Epithelial cell of esophagus (primary cell): Measurements from ENCODE around the gene CSNK1D.

Source experiments
- DNase-seq: peaks from one replicate; pipeline ENCODE4 v3.0.0; 2010; ENCODE audit warnings: low read depth
- H3K4me3 ChIP-seq: 2 replicates; pipeline ENCODE4 v1.5.1; 2011; ENCODE audit warnings: mild to moderate bottlenecking, low read length, control low read depth
- TF ChIP-seq, protein P1 (sequence below): IDR thresholded peaks from 2 replicates; pipeline ENCODE4 v1.5.1; 2011; ENCODE audit warnings: low read depth, mild to moderate bottlenecking, low read length, control low read depth, inconsistent platforms; ENCODE audit not compliant: insufficient read depth; ENCODE audit errors: missing control alignments

Gene CSNK1D

DNA sequence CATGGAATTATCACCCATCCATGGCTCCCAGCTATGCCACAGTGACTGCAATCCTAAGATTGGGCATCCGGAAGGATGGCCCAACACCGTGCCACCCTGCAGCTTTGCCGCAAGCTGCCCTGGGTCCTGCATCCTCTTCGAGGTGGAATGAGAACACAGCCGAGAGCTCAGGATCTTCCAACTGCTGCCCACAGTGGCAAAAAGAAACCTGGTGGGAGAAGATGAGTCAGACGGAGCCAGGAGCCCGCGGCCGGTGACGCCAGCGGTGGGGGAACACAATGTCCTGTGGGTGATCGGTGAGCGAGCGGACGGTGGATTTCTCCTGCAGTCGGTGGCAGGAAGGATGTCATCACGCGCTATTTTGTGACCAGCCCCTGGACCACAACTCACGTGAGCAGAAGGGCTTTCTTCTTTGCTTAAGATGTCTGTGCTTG, 23.8 kb upstream of the CSNK1D start:
- TF ChIP-seq, protein P1, sequence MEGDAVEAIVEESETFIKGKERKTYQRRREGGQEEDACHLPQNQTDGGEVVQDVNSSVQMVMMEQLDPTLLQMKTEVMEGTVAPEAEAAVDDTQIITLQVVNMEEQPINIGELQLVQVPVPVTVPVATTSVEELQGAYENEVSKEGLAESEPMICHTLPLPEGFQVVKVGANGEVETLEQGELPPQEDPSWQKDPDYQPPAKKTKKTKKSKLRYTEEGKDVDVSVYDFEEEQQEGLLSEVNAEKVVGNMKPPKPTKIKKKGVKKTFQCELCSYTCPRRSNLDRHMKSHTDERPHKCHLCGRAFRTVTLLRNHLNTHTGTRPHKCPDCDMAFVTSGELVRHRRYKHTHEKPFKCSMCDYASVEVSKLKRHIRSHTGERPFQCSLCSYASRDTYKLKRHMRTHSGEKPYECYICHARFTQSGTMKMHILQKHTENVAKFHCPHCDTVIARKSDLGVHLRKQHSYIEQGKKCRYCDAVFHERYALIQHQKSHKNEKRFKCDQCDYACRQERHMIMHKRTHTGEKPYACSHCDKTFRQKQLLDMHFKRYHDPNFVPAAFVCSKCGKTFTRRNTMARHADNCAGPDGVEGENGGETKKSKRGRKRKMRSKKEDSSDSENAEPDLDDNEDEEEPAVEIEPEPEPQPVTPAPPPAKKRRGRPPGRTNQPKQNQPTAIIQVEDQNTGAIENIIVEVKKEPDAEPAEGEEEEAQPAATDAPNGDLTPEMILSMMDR = no peak
- DNase-seq = peak; percentile 83
- peak overlapping the region; percentile 41 for H3K4me3 ChIP-seq

DNA sequence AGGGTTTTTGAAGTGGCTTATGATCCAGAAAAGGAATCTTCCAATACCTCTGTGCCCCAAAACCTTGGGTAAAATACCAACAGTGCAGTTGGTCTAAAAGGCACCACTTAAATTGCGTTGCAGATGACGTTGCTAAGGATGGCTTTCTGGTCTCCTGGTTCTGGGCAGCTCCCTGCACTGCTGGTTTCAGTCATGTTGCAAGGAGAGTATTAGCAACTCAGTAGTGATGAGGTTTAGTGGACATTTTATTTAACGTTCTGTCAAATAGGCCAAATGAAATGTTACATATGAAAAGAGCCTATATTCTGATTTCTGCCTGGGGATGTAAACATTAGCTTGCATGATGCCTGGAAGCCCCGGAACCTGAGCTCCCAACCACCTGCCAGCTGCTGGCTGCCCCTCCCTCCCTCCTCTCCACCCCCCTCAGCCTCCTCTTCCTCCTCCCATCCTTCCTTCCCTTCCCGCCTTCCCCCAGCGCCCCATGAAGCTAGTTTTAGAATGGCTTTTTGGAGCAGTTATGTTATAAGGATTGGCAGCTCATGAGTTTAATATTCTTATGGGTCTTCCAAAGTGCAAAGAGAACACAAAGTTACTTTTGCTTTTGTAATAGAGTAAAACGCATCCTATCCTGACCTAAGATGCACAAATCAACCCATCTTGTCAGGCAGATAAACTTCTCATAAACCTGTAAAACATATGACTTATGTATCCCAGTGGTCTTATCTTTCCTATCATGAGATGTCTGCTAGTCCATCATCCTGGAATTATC, 23.2 kb upstream of the CSNK1D start:
- no peak for DNase-seq
- TF ChIP-seq, protein P1 = no peak
- H3K4me3 ChIP-seq = peak overlapping the region; percentile 41

DNA sequence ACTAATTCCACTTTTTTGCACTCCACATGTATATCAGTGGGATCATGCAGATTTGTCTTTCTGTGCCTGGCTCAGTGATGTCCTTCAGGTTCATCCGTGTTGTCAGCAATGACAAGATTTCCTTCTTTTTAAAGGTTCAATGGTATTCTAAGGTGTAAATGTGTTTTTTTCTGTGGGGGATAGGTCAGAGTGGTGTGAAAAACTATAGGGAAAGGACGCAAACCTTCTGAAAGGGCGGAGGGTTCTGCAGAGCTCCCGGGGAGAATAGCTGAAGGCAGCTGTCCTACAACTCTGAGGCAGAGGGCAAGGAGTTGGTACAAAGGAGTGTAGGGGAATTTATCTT, 21.9 kb upstream of the CSNK1D start:
- TF ChIP-seq, protein P1 = no peak
- DNase-seq = no peak
- no peak overlapping the region for H3K4me3 ChIP-seq

DNA sequence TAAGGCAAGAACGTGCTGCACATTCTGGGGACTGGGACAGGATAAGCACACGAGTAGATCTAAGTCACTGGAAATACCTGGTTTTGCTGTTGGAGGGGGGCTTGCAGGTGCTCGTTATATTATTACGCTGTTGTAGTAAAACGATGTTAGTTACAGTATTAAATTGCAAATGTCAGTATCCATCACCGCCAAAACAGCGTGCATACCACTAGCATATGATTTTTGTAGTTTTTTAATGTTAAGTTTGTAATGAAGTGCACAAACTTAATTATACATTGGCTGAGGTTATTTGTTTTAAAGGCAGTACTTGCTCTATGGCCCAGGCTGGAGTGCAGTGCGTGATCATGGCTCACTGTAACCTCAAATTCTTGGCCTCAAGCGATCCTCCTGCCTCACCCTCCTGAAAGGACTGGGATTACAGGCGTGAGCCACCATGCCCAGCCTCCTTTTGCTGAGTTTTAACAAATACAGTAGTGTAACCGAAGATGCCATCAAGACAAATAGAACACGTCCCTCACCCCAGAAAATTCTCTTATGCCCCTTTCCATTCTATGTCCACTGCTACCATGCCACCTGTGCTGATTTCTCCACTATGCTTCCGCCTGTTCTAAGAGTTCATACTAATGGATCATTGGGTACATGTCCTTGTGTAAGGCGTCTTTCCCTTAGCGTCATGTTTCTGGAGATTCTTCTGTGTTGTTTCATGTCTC, 20.7 kb upstream of the CSNK1D start:
- peak; percentile 58 for DNase-seq
- TF ChIP-seq, protein P1 = no peak
- H3K4me3 ChIP-seq = peak overlapping the region; percentile 38

DNA sequence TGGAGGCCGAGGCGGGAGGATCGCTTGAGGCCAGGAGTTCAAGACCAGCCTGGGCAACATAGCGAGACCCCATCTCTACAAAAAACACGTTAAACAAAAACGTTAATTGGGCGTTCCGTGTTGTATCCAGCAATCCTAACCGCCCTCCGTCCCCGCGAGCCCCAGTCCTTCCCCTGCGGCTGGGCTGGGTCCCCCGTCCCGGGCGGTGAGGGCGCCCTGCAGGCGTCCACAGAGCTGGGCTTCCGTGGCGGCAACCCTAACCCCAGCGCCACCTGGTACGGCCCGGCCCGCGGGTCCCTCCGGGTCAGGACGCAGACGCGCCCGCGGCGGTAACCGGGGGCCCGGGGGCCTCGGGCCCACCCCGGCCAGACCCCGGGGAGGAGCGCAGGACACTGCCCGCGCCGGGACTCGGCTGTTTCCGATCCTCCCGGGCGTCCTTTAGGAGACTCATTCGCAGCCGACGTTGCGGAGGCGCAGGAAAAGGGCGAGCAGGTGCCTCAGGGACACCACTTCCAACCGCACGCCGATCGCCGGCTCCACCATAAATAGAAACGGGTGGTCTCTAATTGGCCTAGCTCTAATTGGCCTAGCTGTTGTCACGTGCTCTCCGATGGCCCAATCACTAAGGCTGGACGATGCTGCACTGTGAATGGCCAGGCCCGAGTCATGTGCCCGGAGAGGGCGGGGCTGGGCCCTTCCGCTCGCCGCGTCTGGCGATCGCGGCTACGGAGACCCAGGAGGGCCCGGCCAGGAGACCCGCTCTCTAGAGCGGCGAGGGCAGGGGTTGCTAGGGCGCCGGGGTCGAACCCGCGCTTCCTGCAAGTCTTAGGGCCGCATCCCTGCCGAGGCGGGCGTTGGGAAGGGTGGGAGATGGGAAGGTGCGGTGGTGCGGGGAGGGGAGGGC, 19.0 kb upstream of the CSNK1D start:
- TF ChIP-seq, protein P1 = no peak
- DNase-seq = peak; percentile 98
- H3K4me3 ChIP-seq = peak overlapping the region; percentile 71

DNA sequence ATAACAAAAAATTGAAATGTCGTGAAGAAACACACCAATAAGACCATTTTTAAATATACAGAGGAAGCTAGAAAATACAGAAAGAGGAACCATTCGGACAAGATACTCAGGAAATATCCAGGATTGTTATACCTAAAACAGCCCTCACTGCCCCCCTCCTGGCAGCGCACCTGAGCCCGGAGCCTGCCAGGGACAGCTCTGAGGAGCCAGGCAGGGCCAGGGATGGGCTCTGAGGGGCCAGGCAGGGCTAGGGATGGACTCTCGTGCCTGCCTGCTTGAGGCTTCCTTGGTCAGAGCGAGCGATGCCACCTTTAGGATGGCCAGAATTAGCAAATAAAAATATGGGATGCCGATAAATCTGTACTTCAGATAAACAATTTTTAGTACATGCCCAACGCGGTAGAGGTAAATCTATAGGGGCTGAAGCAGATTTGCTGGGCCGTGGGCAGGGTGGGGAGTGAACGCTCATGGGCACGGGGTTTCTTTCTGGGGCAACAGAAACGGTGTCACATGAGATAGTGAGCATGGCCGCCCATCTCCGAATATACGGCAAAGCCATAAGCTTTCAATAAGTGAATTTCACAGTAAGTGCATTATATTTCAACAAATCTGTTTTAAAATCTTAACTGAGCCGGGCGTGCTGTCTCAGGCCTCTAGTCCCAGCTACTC, 18.2 kb upstream of the CSNK1D start:
- TF ChIP-seq, protein P1 = no peak
- H3K4me3 ChIP-seq = peak overlapping the region; percentile 71
- no peak for DNase-seq
